Measurements from ENCODE around the gene SRBD1.

- TF ChIP-seq, protein P1, sequence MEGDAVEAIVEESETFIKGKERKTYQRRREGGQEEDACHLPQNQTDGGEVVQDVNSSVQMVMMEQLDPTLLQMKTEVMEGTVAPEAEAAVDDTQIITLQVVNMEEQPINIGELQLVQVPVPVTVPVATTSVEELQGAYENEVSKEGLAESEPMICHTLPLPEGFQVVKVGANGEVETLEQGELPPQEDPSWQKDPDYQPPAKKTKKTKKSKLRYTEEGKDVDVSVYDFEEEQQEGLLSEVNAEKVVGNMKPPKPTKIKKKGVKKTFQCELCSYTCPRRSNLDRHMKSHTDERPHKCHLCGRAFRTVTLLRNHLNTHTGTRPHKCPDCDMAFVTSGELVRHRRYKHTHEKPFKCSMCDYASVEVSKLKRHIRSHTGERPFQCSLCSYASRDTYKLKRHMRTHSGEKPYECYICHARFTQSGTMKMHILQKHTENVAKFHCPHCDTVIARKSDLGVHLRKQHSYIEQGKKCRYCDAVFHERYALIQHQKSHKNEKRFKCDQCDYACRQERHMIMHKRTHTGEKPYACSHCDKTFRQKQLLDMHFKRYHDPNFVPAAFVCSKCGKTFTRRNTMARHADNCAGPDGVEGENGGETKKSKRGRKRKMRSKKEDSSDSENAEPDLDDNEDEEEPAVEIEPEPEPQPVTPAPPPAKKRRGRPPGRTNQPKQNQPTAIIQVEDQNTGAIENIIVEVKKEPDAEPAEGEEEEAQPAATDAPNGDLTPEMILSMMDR (IDR thresholded peaks at IDR 0.05) = no peak
- TF ChIP-seq POLR2AphosphoS5 (IDR thresholded peaks at IDR 0.05) = no peak
- TF ChIP-seq POLR2A (IDR thresholded peaks at IDR 0.05; ENCODE audit: low read depth) = no peak
Measured at GRCh38 chr2:45551862-45552261, 59.2 kb downstream of the SRBD1 start.

All from esophagus muscularis mucosa (tissue), 3 donors.